H9 (cell line): Measurements from ENCODE around the gene SETMAR. TPM values are rescaled to one million over a fixed set of nuclear protein-coding genes. Genes with fewer than 3 reads are reported as not detected.

Source experiments
- DNase-seq: peaks from one replicate; pipeline ENCODE4 v3.0.0-alpha.2; 2017
- H2AFZ ChIP-seq: one replicate; pipeline ENCODE4 v1.6.1; 2013; ENCODE audit warnings: mild to moderate bottlenecking, low read length, control low read depth, moderate library complexity
- H2AK5ac ChIP-seq: 2 replicates; pipeline ENCODE4 v1.6.1; 2013; ENCODE audit warnings: low read length, control low read depth, mixed read lengths; ENCODE audit not compliant: insufficient read length
- H2BK120ac ChIP-seq: one replicate; pipeline ENCODE4 v1.6.1; 2013; ENCODE audit warnings: low read depth, mild to moderate bottlenecking, low read length, control low read depth, inconsistent platforms; ENCODE audit not compliant: poor library complexity, severe bottlenecking
- H2BK12ac ChIP-seq: 2 replicates; pipeline ENCODE4 v1.6.1; 2013; ENCODE audit warnings: low read length, control low read depth, mixed read lengths, low read depth; ENCODE audit not compliant: insufficient read length
- H2BK15ac ChIP-seq: 2 replicates; pipeline ENCODE4 v1.6.1; 2013; ENCODE audit warnings: low read depth, low read length, control low read depth
- H2BK20ac ChIP-seq: one replicate; pipeline ENCODE4 v1.6.1; 2013; ENCODE audit warnings: low read depth, mild to moderate bottlenecking, low read length, control low read depth, inconsistent platforms; ENCODE audit not compliant: poor library complexity, severe bottlenecking
- H2BK5ac ChIP-seq: 2 replicates; pipeline ENCODE4 v1.6.1; 2013; ENCODE audit warnings: low read length, control low read depth, mixed read lengths; ENCODE audit not compliant: insufficient read length
- H3K14ac ChIP-seq: 2 replicates; pipeline ENCODE4 v1.6.1; 2013; ENCODE audit warnings: low read length, control low read depth; ENCODE audit not compliant: insufficient read depth
- H3K18ac ChIP-seq: 2 replicates; pipeline ENCODE4 v1.6.1; 2013; ENCODE audit warnings: low read depth, mild to moderate bottlenecking, mixed read lengths, low read length, control low read depth; ENCODE audit not compliant: insufficient read length
- H3K23ac ChIP-seq: 2 replicates; pipeline ENCODE4 v1.6.1; 2013; ENCODE audit warnings: low read length, control low read depth, mixed read lengths, low read depth; ENCODE audit not compliant: insufficient read length
- H3K23me2 ChIP-seq: 2 replicates; pipeline ENCODE4 v1.6.1; 2013; ENCODE audit warnings: low read depth, mild to moderate bottlenecking, mixed read lengths, low read length, control low read depth; ENCODE audit not compliant: insufficient read length, poor library complexity, severe bottlenecking
- H3K27ac ChIP-seq: 2 replicates; pipeline ENCODE4 v1.5.1; 2013; ENCODE audit warnings: low read length, control low read depth, mixed read lengths, low read depth; ENCODE audit not compliant: insufficient read length
- H3K27me3 ChIP-seq: 2 replicates; pipeline ENCODE4 v1.6.1; 2013; ENCODE audit warnings: low read length, control low read depth, inconsistent platforms; ENCODE audit not compliant: insufficient read depth
- H3K4ac ChIP-seq: 2 replicates; pipeline ENCODE4 v1.6.1; 2013; ENCODE audit warnings: low read depth, mild to moderate bottlenecking, control low read depth, inconsistent platforms, low read length, moderate library complexity
- H3K4me1 ChIP-seq: 2 replicates; pipeline ENCODE4 v1.6.1; 2013; ENCODE audit warnings: low read length, control low read depth, inconsistent platforms; ENCODE audit not compliant: insufficient read depth
- H3K4me2 ChIP-seq: 2 replicates; pipeline ENCODE4 v1.6.1; 2013; ENCODE audit warnings: low read length, control low read depth, mixed read lengths; ENCODE audit not compliant: insufficient read length, insufficient read depth
- H3K56ac ChIP-seq: 2 replicates; pipeline ENCODE4 v1.6.1; 2013; ENCODE audit warnings: low read depth, mild to moderate bottlenecking, mixed read lengths, low read length, control low read depth; ENCODE audit not compliant: insufficient read length
- H3K79me1 ChIP-seq: 2 replicates; pipeline ENCODE4 v1.6.1; 2013; ENCODE audit warnings: low read depth, mild to moderate bottlenecking, moderate library complexity, low read length, control low read depth, inconsistent platforms; ENCODE audit not compliant: insufficient read depth, poor library complexity, severe bottlenecking
- H3K79me2 ChIP-seq: 2 replicates; pipeline ENCODE4 v1.6.1; 2013; ENCODE audit warnings: low read length, control low read depth, inconsistent platforms; ENCODE audit not compliant: insufficient read depth
- H3K9ac ChIP-seq: 2 replicates; pipeline ENCODE4 v1.6.1; 2013; ENCODE audit warnings: low read length, control low read depth, mixed read lengths; ENCODE audit not compliant: insufficient read length; ENCODE audit errors: extremely low read depth
- H3K9me3 ChIP-seq: one replicate; pipeline ENCODE4 v1.6.1; 2013; ENCODE audit warnings: low read depth, low read length, inconsistent platforms; ENCODE audit not compliant: control insufficient read depth
- H3T11ph ChIP-seq: one replicate; pipeline ENCODE4 v1.6.1; 2013; ENCODE audit warnings: mild to moderate bottlenecking, low read length, control low read depth, inconsistent platforms
- H4K20me1 ChIP-seq: one replicate; pipeline ENCODE4 v1.6.1; 2013; ENCODE audit not compliant: control insufficient read depth, insufficient read length, insufficient read depth
- H4K5ac ChIP-seq: 2 replicates; pipeline ENCODE4 v1.6.1; 2013; ENCODE audit warnings: low read depth, mild to moderate bottlenecking, mixed read lengths, low read length, control low read depth; ENCODE audit not compliant: insufficient read length
- H4K8ac ChIP-seq: replicated peaks from 2 replicates; pipeline ENCODE4 v1.6.1; 2013; ENCODE audit warnings: low read length, control low read depth, mixed read lengths, low read depth; ENCODE audit not compliant: insufficient read length
- H4K91ac ChIP-seq: 2 replicates; pipeline ENCODE4 v1.6.1; 2013; ENCODE audit warnings: low read depth, mild to moderate bottlenecking, moderate library complexity, mixed read lengths, low read length, control low read depth; ENCODE audit not compliant: insufficient read length
- H3K27ac Mint-ChIP-seq, 3 experiments: 2 replicates in 2 of 3; 3 replicates in 1 of 3; pipeline ENCODE4 v1.8.0; 2020 to 2021; ENCODE audit warnings: mixed read lengths in 3 of 3, mild to moderate bottlenecking in 1 of 3, moderate library complexity in 1 of 3
- H3K27me3 Mint-ChIP-seq: 2 replicates; pipeline ENCODE4 v1.8.0; 2021; ENCODE audit warnings: low read depth, mild to moderate bottlenecking, moderate library complexity, mixed read lengths
- H3K36me3 Mint-ChIP-seq, 3 experiments: 2 replicates in 2 of 3; 3 replicates in 1 of 3; pipeline ENCODE4 v1.8.0; 2020 to 2021; ENCODE audit warnings: low read depth in 3 of 3, mixed read lengths in 3 of 3; ENCODE audit not compliant: insufficient read depth in 1 of 3
- H3K4me1 Mint-ChIP-seq, 2 experiments: 2 replicates each; pipeline ENCODE4 v1.8.0; 2020; ENCODE audit warnings: mixed read lengths in 2 of 2
- H3K4me3 Mint-ChIP-seq, 2 experiments: 2 replicates in 1 of 2; 3 replicates in 1 of 2; pipeline ENCODE4 v1.8.0; 2020 to 2021; ENCODE audit warnings: mild to moderate bottlenecking in 2 of 2, mixed read lengths in 2 of 2, moderate library complexity in 1 of 2
- H3K9me3 Mint-ChIP-seq, 2 experiments: 2 replicates in 1 of 2; 3 replicates in 1 of 2; pipeline ENCODE4 v1.8.0; 2020; ENCODE audit warnings: mild to moderate bottlenecking in 2 of 2, mixed read lengths in 2 of 2, moderate library complexity in 1 of 2
- CTCF ChIP-seq: fragments of 200-600 bp; sonication (generic); conservative IDR thresholded peaks from 3 replicates; pipeline ENCODE4 v1.8.0; 2021; ENCODE audit warnings: antibody characterized with exemption, mild to moderate bottlenecking
- WGBS: extraction: QIAGEN DNeasy Blood & Tissue Kit; methylation state at CpG from one replicate; pipeline ENCODE4 v1.1.7; 2013; ENCODE audit warnings: missing lambda C conversion rate, low lambda C conversion rate, mixed read lengths; ENCODE audit not compliant: insufficient read length; ENCODE audit errors: extremely low coverage; 5-methylcytosine and 5-hydroxymethylcytosine counted together
- total RNA-seq: library from RNA; stranded (reverse); gene quantifications from 2 replicates; pipeline ENCODE4 v1.2.1, GENCODE V29; 2021

SETMAR gene
- total RNA-seq, 1 experiment from 2014 or later, result 29.1 TPM

GRCh38 chr3:4290272-4290893 lies 12.8 kb upstream of the SETMAR start:
- DNase-seq, result no peak
- Histone ChIP-seq H3K23me2 (no peaks in the 10 kb centered on the region), H4K5ac (no peak overlapping the region), H3K79me1 (no peaks in the 10 kb centered on the region), H3K4ac (no peak overlapping the region), H2BK20ac (no peak overlapping the region), H2BK12ac (no peak overlapping the region), H3K27me3 (no peaks in the 10 kb centered on the region), H2AFZ (no peak overlapping the region), H4K8ac (no peak overlapping the region), H3K18ac (no peak overlapping the region), H2BK5ac (no peak overlapping the region), H3K4me1 (no peaks in the 10 kb centered on the region), H3T11ph (no peak overlapping the region), H2BK15ac (no peak overlapping the region), H3K23ac (no peak overlapping the region), H4K20me1 (no peaks in the 10 kb centered on the region), H3K9ac (no peak overlapping the region), H3K14ac (no peak overlapping the region), H4K91ac (no peak overlapping the region), H3K9me3 (no peaks in the 10 kb centered on the region), H2BK120ac (no peak overlapping the region), H3K56ac (no peak overlapping the region), H3K79me2 (no peaks in the 10 kb centered on the region), H3K4me2 (no peak overlapping the region), H3K27ac (no peak overlapping the region), H2AK5ac (no peak overlapping the region)
- H3K27ac Mint-ChIP-seq, result no peak overlapping the region
- peaks cover 6% of the 10 kb centered on the region; the same call in 1 of the 2 replicates for H3K27me3 Mint-ChIP-seq
- no peak overlapping the region for H3K4me3 Mint-ChIP-seq
- WGBS, result no CpG with 5 or more reads among the region's 5 CpGs
- no peaks in the 10 kb centered on the region for H3K36me3 Mint-ChIP-seq
- H3K4me1 Mint-ChIP-seq, result peaks cover 4 to 10% of the 10 kb centered on the region in 2 experiments; a peak in 3 of 4 replicates
- H3K9me3 Mint-ChIP-seq, result no peaks in the 10 kb centered on the region
- TF ChIP-seq CTCF, result peak; percentile 92
